NCI-H187 (cell line): ENCODE data around the gene MLC1.

ENCODE experiments used
- DNase-seq, 2 experiments: peaks; one replicate each; lab custom pipeline; 2025; lab: John Stamatoyannopoulos, UW

The MLC1 gene

GRCh38 chr22:50035976-50036724, 49.1 kb downstream of the MLC1 start:
- DNase-seq = no peak

- DNase-seq = no peak
Observed at GRCh38 chr22:50035131-50035881, 49.9 kb downstream of the MLC1 start.

GRCh38 chr22:50034126-50035081, 50.8 kb downstream of the MLC1 start:
- DNase-seq = no peak

- DNase-seq = no peak
Observed at GRCh38 chr22:50032941-50033601, 52.2 kb downstream of the MLC1 start.

- no peak for DNase-seq
Observed at GRCh38 chr22:50032109-50032871, 52.9 kb downstream of the MLC1 start.

- no peak for DNase-seq
Observed at GRCh38 chr22:50031189-50032091, 53.8 kb downstream of the MLC1 start.

GRCh38 chr22:50030297-50031188, 54.7 kb downstream of the MLC1 start:
- DNase-seq = peak; percentile 1 to 4

- DNase-seq = no peak
Observed at GRCh38 chr22:50027639-50028537, 57.3 kb downstream of the MLC1 start.

GRCh38 chr22:50025993-50026392, 59.2 kb downstream of the MLC1 start:
- DNase-seq = no peak

- DNase-seq = no peak
Observed at GRCh38 chr22:50022171-50022819, 62.9 kb downstream of the MLC1 start.

GRCh38 chr22:50020606-50021005, 64.6 kb downstream of the MLC1 start:
- no peak for DNase-seq

- DNase-seq = no peak
Observed at GRCh38 chr22:50019316-50019715, 65.9 kb downstream of the MLC1 start.

GRCh38 chr22:50018608-50019285, 66.5 kb downstream of the MLC1 start:
- no peak for DNase-seq

GRCh38 chr22:50017701-50018224, 67.5 kb downstream of the MLC1 start:
- no peak for DNase-seq

GRCh38 chr22:50016988-50017700, 68.1 kb downstream of the MLC1 start:
- no peak for DNase-seq
